Measurements from ENCODE around the gene STARD3. TPM values are rescaled to one million over a fixed set of nuclear protein-coding genes. Genes with fewer than 3 reads are reported as not detected.
A peak's percentile ranks its signal among the peaks of the same experiment; 100 is the strongest.

The STARD3 gene
- total and polyA plus RNA-seq, 2 of the 13 experiments (the other 11 are each of a cell fraction or from before 2014, with no cell fraction given), result 34.6 to 100 TPM

- TF ChIP-seq ZMYM3 (CRISPR knock-in tag; IDR thresholded peaks at IDR 0.05), result peak; percentile 47
- no peak for TF ChIP-seq SRSF9 (IDR thresholded peaks at IDR 0.05; ENCODE audit: borderline replicate concordance, insufficient read depth, low read depth, low read length, poor library complexity, severe bottlenecking)
- TF ChIP-seq ZNF510 (CRISPR knock-in tag; IDR thresholded peaks at IDR 0.05; ENCODE audit: low read depth), result no peak
- TF ChIP-seq ZNF607 (CRISPR knock-in tag; IDR thresholded peaks at IDR 0.05; ENCODE audit: borderline replicate concordance), result no peak
- 0 out of 2 replicates have a peak, but pooled peaks have one; percentile 66 for TF ChIP-seq ZNF383 (CRISPR knock-in tag; IDR thresholded peaks at IDR 0.05; ENCODE audit: borderline replicate concordance)
- no peak for TF ChIP-seq ZNF12 (CRISPR knock-in tag; IDR thresholded peaks at IDR 0.05)
- no peak for TF ChIP-seq ZNF660 (CRISPR knock-in tag; IDR thresholded peaks at IDR 0.05; ENCODE audit: borderline replicate concordance, low read depth)
- TF ChIP-seq ZNF331 (CRISPR knock-in tag; IDR thresholded peaks at IDR 0.05), result peak; percentile 64; the same call in 1 of the 2 replicates
- TF ChIP-seq SALL1 (CRISPR knock-in tag; IDR thresholded peaks at IDR 0.05), result peak; percentile 62
These were observed 27.0 kb downstream of the STARD3 start (continued) for GRCh38 chr17:39663688-39664580.

GRCh38 chr17:39664581-39665561, 27.9 kb downstream of the STARD3 start, which contains the start of gene TCAP:
TSS of gene TCAP (plus strand) at chr17:39665349. CDS start at chr17:39665360, 11 bp downstream.
- H3K27ac ChIP-seq (ENCODE audit: extremely low read length, insufficient read depth, low read length), result no peak within 1 kb of the TSS
- no peaks in the 10 kb centered on the region for H3K9me3 ChIP-seq (ENCODE audit: low read length)
- ATAC-seq (peak; percentile 5), DNase-seq (ENCODE audit: low spot score) (no peak), FAIRE-seq (no peak)
- POLR2A ChIA-PET, result interaction anchor here (0.7 to 4.1 kb wide), 4 partner anchors 10 to 35 kb away, joined by 3 to 25 read pairs (median 6); partner anchors contain the start of gene ERBB2
- in situ Hi-C loops (cut with HindIII; ENCODE audit: extremely low pct_ligation_motif_present, low pct_unique_long_range_greater_than_20kb) (no loop called here), intact Hi-C loops (cut with micrococcal nuclease; ENCODE audit: unreplicated experiment) (no loop called here)
- H3K9ac ChIP-seq (ENCODE audit: insufficient read depth, low read depth, low read length), result no peak within 1 kb of the TSS
- peak within 1 kb of the TSS; percentile 59 for H3K4me2 ChIP-seq (ENCODE audit: low read depth, low read length)
- peaks cover 55% of the 10 kb centered on the region for H3K4me1 ChIP-seq (ENCODE audit: insufficient read depth, low read length)
- H2AFZ ChIP-seq (ENCODE audit: low read length), result no peak within 1 kb of the TSS
- H3K4me3 ChIP-seq (replicated peaks in 1 of 3; ENCODE audit: insufficient read depth in 1 of 3, low read depth in 2 of 3, low read length in 3 of 3), result peak within 1 kb of the TSS in 1 of 3 experiments; percentile 45; a peak in 1 of 6 replicates
- H4K20me1 ChIP-seq (ENCODE audit: insufficient read depth, low read length), result no peaks in the 10 kb centered on the region
- BruUV-seq (replicated peaks), result no TSS peak
- H3K79me2 ChIP-seq (ENCODE audit: insufficient read depth, low read length), result no peaks in the 10 kb centered on the region
- CTCF ChIA-PET (ENCODE audit: low intra/inter-chr PET ratio, low total read pairs), result interaction anchor here (3.6 kb wide), 1 partner anchor 42 kb away, joined by 22 read pairs; no protein-coding TSS in a partner anchor
- H3K27me3 ChIP-seq (ENCODE audit: control insufficient read depth in 1 of 2, insufficient read depth in 2 of 2, low read length in 2 of 2), result peaks cover 5 to 34% of the 10 kb centered on the region in 2 experiments
- WGBS (ENCODE audit: low lambda C conversion rate), result 26% methylated on average over 15 of the region's 15 CpGs
- peaks cover 10 to 12% of the 10 kb centered on the region in 2 experiments; a peak in 4 of 5 replicates for H3K36me3 ChIP-seq (replicated peaks in 1 of 2; ENCODE audit: control insufficient read depth in 1 of 2, insufficient read depth in 2 of 2, low read length in 2 of 2)
- TF ChIP-seq HIC2 (CRISPR knock-in tag; IDR thresholded peaks at IDR 0.05; ENCODE audit: low read depth) (peak; percentile 89), YY1 (IDR thresholded peaks at IDR 0.05; ENCODE audit: insufficient read depth, insufficient replicate concordance, low read depth, low read length) (peak; percentile 5), CERS6 (CRISPR knock-in tag; IDR thresholded peaks at IDR 0.05) (0 out of 2 replicates have a peak, but pooled peaks have one; percentile 47), ZNF850 (CRISPR knock-in tag; conservative IDR thresholded peaks at IDR 0.05) (no peak), PAF1 (CRISPR knock-in tag; IDR thresholded peaks at IDR 0.05) (0 out of 2 replicates have a peak, but pooled peaks have one; percentile 22), TFAP4 (IDR thresholded peaks at IDR 0.05; ENCODE audit: borderline replicate concordance, low read depth) (no peak), ZNF256 (CRISPR knock-in tag; conservative IDR thresholded peaks at IDR 0.05) (0 out of 2 replicates have a peak, but pooled peaks have one; percentile 25)

Data from HepG2 (cell line).